HG02759 (cell line): ENCODE results near the gene ACAT1.
"Not testable (repeated sequence)": the region's sequence is repeated elsewhere in the genome, so short reads cannot be mapped to it uniquely, and the experiment has no call there.

Source experiments
- ATAC-seq: cut with Tn5 transposase; IDR thresholded peaks from one replicate; pipeline ENCODE4 v1.9.1; 2021; ENCODE audit warnings: mild to moderate bottlenecking, moderate library complexity; ENCODE audit not compliant: unreplicated experiment

Gene ACAT1

DNA sequence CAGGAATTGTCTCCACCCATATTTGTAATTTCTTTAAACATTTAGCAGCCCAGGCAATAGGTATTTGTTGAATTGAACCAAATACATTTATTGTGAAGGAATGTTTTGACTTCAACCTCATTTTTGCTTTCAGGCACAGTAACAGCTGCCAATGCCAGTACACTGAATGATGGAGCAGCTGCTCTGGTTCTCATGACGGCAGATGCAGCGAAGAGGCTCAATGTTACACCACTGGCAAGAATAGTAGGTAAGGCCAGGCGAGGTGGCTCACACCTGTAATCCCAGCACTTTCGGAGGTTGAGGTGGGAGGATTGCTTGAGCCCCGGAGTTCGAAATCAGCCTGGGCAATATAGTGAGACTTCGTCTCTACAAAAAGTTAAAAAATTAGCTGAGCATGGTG, 20.9 kb downstream of the ACAT1 start:
- ATAC-seq: no peak

DNA sequence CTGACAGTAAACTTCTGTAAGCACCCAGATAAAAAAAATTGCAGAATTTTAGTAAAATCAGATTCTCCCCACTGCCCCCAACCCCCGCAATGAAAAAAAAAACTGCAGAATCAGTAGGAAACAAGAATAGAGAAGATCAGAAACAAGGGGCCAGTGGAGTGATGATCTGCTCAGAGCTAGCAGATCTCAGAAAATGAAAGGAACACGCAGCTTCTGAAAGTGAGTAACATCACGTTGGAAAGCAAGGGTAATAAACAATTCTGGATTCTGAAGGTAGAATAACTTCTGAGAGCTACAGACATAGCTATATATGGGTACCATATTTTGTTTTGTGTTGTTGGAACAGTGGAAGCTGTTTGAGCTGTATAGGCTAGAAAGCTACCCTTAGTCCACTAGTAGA, 23.2 kb downstream of the ACAT1 start:
- ATAC-seq: no peak

DNA sequence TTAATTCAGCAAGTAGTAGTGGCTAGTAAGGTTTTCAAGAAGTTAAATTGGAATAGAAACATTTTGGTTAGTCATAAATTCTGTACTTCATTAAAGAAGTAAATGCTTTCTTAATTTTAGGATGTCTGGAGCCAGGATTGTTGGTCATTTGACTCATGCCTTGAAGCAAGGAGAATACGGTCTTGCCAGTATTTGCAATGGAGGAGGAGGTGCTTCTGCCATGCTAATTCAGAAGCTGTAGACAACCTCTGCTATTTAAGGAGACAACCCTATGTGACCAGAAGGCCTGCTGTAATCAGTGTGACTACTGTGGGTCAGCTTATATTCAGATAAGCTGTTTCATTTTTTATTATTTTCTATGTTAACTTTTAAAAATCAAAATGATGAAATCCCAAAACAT, 25.8 kb downstream of the ACAT1 start:
- ATAC-seq: no peak

DNA sequence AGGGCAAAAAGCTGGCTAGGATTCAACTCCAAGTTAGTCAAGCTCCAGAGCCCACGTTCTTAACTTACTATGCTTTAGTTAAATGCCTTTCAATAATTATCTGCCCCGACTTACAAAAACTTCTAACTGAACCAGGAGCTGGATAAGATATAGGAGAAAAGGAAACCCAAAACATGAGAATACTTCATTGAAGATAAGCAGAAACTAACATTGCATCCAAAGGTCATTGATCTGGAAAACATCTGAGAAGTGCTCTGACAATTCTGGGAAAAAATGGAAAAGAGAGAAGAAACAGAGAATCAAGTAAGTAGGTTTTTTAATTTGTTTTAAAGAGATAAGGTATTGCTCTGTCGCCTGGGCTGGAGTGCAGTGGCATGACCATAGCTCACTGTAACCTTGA, 27.2 kb downstream of the ACAT1 start:
- ATAC-seq: no peak

DNA sequence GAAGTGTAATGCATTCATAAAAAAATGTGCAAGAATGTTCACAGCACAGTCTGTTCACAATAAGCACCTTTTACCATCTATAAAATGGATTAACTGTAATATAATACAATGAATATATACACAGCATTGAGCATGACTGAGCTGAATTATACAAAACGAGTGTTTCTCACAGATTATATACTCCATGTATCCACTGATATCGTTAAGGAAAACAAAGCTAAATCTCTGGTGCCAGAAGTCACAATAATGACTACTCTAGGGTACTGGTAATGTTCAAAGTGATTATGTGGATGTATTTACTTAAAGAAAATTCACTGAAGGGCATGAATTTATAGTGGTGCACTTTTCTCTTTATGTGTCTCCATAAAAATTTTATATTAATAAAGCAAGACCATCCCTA, 33.2 kb downstream of the ACAT1 start:
- ATAC-seq: no peak

DNA sequence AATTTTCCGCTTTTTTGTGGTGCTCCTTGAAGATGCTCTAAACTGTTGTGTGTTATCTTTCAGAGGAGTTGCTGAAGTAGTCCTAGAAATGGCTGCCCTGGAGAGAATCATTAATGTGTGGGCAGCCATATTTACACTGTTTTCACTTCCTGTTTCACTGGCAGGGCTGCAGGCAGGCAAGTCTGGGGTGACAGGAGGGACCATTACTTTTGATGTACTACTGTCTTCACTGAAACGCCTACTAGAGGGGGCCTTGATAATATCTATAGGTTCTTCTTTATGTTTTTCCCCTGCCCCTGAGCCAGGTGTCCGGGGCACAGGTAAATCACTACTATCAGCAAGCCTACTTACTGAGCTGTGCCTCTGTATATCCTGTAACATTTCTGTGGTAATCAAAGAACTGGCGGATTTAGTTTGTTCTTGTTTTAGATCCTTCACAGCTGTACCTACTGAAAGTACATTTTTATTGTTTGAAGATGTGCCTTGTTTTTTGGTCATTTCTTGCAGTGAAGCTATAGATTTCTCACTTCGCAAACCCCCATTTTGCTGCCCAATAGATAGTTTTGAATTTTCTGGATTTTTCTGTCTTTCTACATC, 39.7 kb downstream of the ACAT1 start:
- ATAC-seq: peak; percentile 98

DNA sequence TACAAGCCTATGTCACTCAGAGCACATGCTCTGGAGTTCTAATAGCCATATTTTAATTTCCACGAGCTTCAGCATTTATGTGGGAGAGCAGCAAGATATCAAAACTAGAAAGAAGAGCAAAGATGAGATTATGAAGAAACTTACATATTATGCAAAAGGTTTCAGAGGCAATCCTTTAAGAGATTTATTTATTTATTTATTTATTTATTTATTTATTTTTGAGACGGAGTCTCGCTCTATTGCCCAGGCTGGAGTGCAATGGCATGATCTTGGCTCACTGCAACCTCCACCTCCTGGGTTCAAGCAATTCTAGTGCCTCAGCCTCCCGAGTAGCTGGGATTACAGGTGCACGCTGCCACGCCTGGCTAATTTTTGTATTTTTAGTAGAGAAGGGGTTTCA, 41.5 kb downstream of the ACAT1 start:
- ATAC-seq: not testable (repeated sequence)

DNA sequence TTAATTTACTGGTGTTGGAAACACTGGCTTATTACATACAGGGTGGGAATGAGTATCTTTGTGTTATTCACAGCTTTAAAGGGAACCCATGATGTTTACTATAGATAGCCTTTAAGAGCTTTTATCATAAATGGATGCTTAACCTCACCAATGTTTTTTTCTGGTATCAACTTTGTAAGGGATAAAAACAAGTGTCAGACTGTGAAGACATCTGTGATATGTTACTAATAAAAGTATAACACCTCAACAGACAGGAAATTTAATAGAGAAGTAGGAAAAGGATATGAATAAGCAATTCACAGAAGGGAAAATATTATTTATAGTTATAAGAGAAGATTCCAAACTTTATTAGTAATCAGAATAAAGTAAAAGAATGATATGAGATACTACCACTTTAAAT, 46.3 kb downstream of the ACAT1 start:
- no peak for ATAC-seq

DNA sequence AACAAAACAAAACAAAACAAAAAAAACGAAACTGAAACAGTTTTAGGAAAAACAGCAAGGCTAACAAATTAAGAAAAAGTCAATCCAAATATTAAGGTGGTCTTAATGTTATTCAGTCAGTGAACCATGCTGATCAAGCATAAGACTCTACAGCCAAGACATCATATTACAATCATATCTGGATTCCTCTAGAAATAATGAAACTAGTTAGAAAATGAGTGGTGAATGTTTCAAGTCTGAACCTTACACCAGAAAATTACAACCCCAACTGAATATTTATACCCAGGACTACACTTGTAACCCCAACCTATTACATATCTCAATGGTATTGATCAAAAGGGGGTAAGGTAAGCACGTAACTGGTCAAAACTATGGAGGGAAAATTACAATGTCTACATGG, 48.8 kb downstream of the ACAT1 start:
- ATAC-seq: no peak

DNA sequence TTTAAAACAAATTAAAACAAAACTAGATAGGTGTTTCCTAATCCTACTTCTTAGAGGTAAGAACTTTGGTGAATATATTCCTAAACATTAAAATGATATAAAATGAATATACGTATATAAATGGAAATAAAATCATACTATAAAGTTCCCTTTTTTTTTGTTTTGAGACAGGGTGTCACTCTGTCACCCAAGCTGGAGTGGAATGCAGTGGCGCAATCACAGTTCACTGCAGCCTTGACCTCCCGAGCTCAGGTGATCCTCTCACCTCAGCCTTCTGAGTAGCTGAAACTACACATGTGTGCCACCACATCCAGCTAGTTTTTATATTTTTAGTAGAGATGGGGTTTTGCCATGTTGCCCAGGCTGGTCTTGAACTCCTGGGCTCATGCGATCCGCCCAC, 56.2 kb downstream of the ACAT1 start:
- no peak for ATAC-seq

DNA sequence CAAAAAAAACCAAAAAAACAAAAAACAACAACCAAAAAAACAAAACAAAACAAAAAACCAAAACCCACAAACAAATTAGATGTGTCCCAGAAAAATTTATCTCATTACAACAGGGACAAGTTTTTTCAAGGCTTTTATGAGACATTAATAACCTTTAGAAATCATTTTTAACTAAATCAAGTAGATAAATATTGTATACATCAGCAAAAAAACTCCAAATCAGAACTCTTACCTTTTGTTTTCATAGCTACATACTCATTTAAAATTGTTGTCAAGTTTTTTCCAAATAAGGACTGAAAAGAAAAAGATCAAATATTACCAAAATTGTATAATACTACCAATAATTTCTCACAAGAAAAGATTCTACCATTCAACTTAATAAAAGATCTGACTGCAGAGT, 72.4 kb downstream of the ACAT1 start:
- no peak for ATAC-seq

DNA sequence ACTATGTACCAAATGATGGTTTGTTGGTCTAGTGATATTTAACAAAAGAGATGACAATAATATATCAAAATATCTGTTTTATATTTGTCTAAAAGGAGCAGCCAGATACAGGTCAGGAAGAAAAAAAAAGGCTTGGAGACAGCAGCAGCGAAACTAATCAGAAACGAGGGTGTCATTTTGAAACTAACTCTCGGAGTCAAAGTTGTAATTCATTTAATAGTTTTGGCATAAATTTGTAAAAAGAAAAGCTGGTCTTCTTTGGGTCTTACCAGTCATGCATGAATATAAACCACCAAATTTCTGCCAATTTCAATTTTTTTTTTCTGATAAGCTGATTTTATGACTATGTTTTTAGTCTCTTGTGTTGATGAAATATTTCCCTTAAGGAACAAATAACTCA, 75.5 kb downstream of the ACAT1 start:
- no peak for ATAC-seq
